Panc1 (cell line): ENCODE results near the gene ITGB2. TPM values are rescaled to one million over a fixed set of nuclear protein-coding genes. Genes with fewer than 3 reads are reported as not detected.

ENCODE experiments used
- ATAC-seq: fragments of 200-7000 bp; cut with Tn5 transposase; 2 replicates; pipeline ENCODE4 v1.9.1; 2020; ENCODE audit warnings: mild to moderate bottlenecking, moderate library complexity
- BruUV-seq: library from RNA; stranded (reverse); fragments of 400-500 nt; replicated peaks from 2 replicates; lab custom pipeline; 2021; lab: Mats Ljungman, UMichigan
- CTCF ChIA-PET: fragments of 300-600 bp; sonication (Branson Sonifier 250); formaldehyde crosslinking; loops from one replicate; lab custom pipeline; 2022; ENCODE audit warnings: antibody characterized with exemption; lab: Charles Lee
- POLR2A ChIA-PET: fragments of 300-600 bp; sonication (Branson Sonifier 250); formaldehyde crosslinking; loops from one replicate; lab custom pipeline; 2022; ENCODE audit warnings: antibody characterized with exemption; lab: Charles Lee
- DNase-seq: peaks from one replicate; pipeline ENCODE4 v3.0.0-alpha.2; 2010; ENCODE audit warnings: low read depth, low spot score
- H3K27ac ChIP-seq: 2 replicates; pipeline ENCODE4 v1.5.1; 2011; ENCODE audit warnings: mild to moderate bottlenecking, low read length, inconsistent platforms
- H3K27me3 ChIP-seq: fragments of 200-500 bp; sonication (Bioruptor generic); 2 replicates; pipeline ENCODE4 v1.6.0; 2014; ENCODE audit warnings: low read length, inconsistent platforms; ENCODE audit not compliant: control insufficient read depth, insufficient read depth
- H3K36me3 ChIP-seq: fragments of 200-500 bp; sonication (Bioruptor generic); 2 replicates; pipeline ENCODE4 v1.5.1; 2014; ENCODE audit warnings: inconsistent platforms, mild to moderate bottlenecking, low read length, moderate library complexity; ENCODE audit not compliant: control insufficient read depth, insufficient read depth
- H3K4me1 ChIP-seq: 2 replicates; pipeline ENCODE4 v1.5.1; 2011; ENCODE audit warnings: inconsistent platforms, mild to moderate bottlenecking, low read length, moderate library complexity; ENCODE audit not compliant: control insufficient read depth, insufficient read depth
- H3K4me3 ChIP-seq, 2 experiments: 2 replicates each; pipeline ENCODE4 v1.5.1; 2011 to 2012; ENCODE audit warnings: low read depth in 2 of 2, low read length in 2 of 2, mild to moderate bottlenecking in 2 of 2, inconsistent platforms in 1 of 2, moderate library complexity in 1 of 2
- H3K9me3 ChIP-seq: fragments of 200-500 bp; sonication (Bioruptor generic); 2 replicates; pipeline ENCODE4 v1.5.1; 2014; ENCODE audit warnings: low read depth, mild to moderate bottlenecking, inconsistent platforms, low read length, moderate library complexity; ENCODE audit not compliant: control insufficient read depth, insufficient read depth
- CTCF ChIP-seq: fragments of 450-650 bp; IDR thresholded peaks from 2 replicates; pipeline ENCODE4 v1.5.1; 2017; ENCODE audit warnings: mild to moderate bottlenecking
- POLR2AphosphoS5 ChIP-seq: IDR thresholded peaks from 2 replicates; pipeline ENCODE4 v1.6.1; 2012; ENCODE audit warnings: mild to moderate bottlenecking, low read depth, low read length, moderate library complexity
- REST ChIP-seq, 2 experiments: IDR thresholded peaks; 2 replicates each; pipeline ENCODE4 v1.6.1; 2011 to 2012; ENCODE audit warnings: low read depth in 2 of 2, control low read depth in 1 of 2, low read length in 1 of 2, mild to moderate bottlenecking in 1 of 2, moderate library complexity in 1 of 2; ENCODE audit not compliant: insufficient read depth in 1 of 2
- SIN3A ChIP-seq: IDR thresholded peaks from 2 replicates; pipeline ENCODE4 v1.6.1; 2012; ENCODE audit warnings: low read depth, mild to moderate bottlenecking, low read length, moderate library complexity, borderline replicate concordance; ENCODE audit not compliant: insufficient read depth
- TCF7L2 ChIP-seq: IDR thresholded peaks from 2 replicates; pipeline ENCODE4 v1.6.1; 2011; ENCODE audit warnings: mild to moderate bottlenecking, low read depth, low read length, inconsistent platforms
- in situ Hi-C: cut with HindIII; loops from 2 replicates; pipeline ENCODE4 v1.10.0; 2016; ENCODE audit warnings: low sequenced_read_pairs, low pct_unique_long_range_greater_than_20kb
- intact Hi-C: fragments of 100-400 bp; cut with micrococcal nuclease; formaldehyde crosslinking; loops from one replicate; pipeline ENCODE4 v1.10.0; 2022; ENCODE audit not compliant: unreplicated experiment
- total RNA-seq: library from RNA; stranded (reverse); gene quantifications from one replicate; pipeline ENCODE4 v1.2.1, GENCODE V29; 2021; ENCODE audit not compliant: unreplicated experiment

Gene ITGB2
- total RNA-seq, 1 experiment from 2014 or later: 3.0 TPM

GRCh38 chr21:44952116-44952928 lies 31.6 kb upstream of the ITGB2 start:
- ChIA-PET POLR2A (no interaction called here), CTCF (no interaction called here)
- ATAC-seq (no peak), DNase-seq (no peak)
- no peaks in the 10 kb centered on the region for H3K36me3 ChIP-seq
- no peak overlapping the region for H3K4me3 ChIP-seq
- H3K27ac ChIP-seq: no peak overlapping the region
- peaks cover 26% of the 10 kb centered on the region for H3K4me1 ChIP-seq
- in situ Hi-C loops: no loop called here
- intact Hi-C loops: no loop called here
- H3K27me3 ChIP-seq: no peaks in the 10 kb centered on the region
- BruUV-seq: no TSS peak
- TF ChIP-seq REST (IDR thresholded peaks at IDR 0.05; ENCODE audit: insufficient read depth in 1 of 2, low read depth in 2 of 2, low read length in 1 of 2) (no peak), TCF7L2 (no peak), SIN3A (no peak), CTCF (no peak), POLR2AphosphoS5 (no peak)
- no peaks in the 10 kb centered on the region for H3K9me3 ChIP-seq

GRCh38 chr21:44951186-44951915 lies 30.7 kb upstream of the ITGB2 start:
- no peaks in the 10 kb centered on the region for H3K27me3 ChIP-seq
- H3K4me1 ChIP-seq: peaks cover 33% of the 10 kb centered on the region
- TF ChIP-seq TCF7L2 (no peak), POLR2AphosphoS5 (no peak), REST (IDR thresholded peaks at IDR 0.05; ENCODE audit: insufficient read depth in 1 of 2, low read depth in 2 of 2, low read length in 1 of 2) (no peak), CTCF (no peak), SIN3A (no peak)
- DNase-seq (no peak), ATAC-seq (no peak)
- no peaks in the 10 kb centered on the region for H3K36me3 ChIP-seq
- H3K4me3 ChIP-seq: no peak overlapping the region
- BruUV-seq: no TSS peak
- in situ Hi-C loops: no loop called here
- H3K27ac ChIP-seq: no peak overlapping the region
- CTCF ChIA-PET: no interaction called here
- H3K9me3 ChIP-seq: no peaks in the 10 kb centered on the region
- POLR2A ChIA-PET: no interaction called here
- intact Hi-C loops: no loop called here
